ENCODE results near the gene ZNF490.
"Not testable (repeated sequence)": the region's sequence is repeated elsewhere in the genome, so short reads cannot be mapped to it uniquely, and the experiment has no call there.

The ZNF490 gene

GRCh38 chr19:12610540-12611360 lies at the start of gene ZNF490, which contains the start of gene ZNF791:
TSS of gene ZNF490 (minus strand) at chr19:12610813. CDS start at chr19:12610680, 133 bp downstream.
TSS of gene ZNF791 (plus strand) at chr19:12610920. CDS start at chr19:12611080, 160 bp downstream.
- DNase-seq = peak; percentile 93

DNA sequence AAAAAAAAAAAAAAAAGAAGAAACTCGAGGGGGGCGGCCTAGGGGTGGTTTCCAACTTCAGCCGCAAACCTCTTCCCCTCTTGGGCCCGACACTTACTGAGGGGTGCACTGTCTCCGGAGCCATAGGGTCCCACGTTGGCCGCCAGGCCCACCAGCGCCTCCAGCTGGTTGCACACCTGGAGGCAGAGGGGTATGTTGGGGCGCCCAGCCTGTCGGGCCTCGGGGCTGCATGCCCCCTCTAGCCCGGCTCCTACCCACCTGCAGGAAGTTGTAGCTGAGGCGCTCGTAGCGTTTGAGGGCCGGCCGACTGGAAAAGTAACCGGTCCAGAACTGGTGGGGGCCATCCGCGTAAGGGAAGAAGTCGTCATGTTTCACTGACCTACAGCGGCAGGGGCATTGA lies 47.4 kb upstream of the ZNF490 start:
- DNase-seq = no peak

GRCh38 chr19:12656899-12657571 lies 46.4 kb upstream of the ZNF490 start:
- DNase-seq = no peak

GRCh38 chr19:12655546-12655945 lies 44.9 kb upstream of the ZNF490 start:
- DNase-seq = no peak

- no peak for DNase-seq
Observed at GRCh38 chr19:12652219-12652618, 41.6 kb upstream of the ZNF490 start.

DNA sequence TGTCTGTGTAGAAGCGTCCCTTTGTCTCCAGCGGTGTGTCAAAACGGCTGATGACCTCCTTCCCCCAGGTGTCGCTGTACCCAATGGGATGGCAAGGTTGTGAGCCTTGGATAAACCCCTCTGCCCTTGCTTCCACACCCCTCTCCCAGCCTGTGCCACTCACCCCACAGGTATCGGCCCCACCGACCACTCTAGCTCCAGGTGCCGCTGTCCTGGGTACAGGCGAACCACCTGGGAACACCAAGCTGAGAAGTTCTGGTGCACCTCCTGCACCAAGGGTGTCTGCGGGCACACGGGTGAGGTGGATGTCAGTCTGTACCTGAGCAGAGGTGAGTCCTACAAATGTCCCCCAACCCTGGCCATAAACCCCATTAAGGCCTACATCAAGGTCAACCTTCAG lies 39.3 kb upstream of the ZNF490 start:
- DNase-seq = no peak

DNA sequence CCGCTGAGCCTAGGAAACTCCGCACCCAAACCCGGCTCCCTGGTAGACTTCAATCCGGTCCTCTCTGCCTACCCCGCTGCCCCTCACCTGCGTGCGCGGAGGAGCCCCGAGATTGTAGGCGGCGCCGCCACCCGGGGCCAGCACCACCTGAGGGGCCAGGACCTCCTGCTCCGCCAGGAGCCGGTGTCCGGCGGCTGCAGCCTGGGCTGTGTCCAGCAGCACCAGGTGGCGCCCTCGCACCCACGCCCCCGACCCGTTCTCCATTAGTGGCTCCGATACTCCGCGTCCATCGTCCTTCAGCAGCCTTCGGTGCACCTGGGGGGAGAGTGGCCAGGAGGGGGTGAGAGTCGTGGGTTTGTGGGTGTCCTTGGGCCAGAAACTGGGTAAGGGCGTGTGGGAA lies 37.5 kb upstream of the ZNF490 start:
- DNase-seq = no peak

DNA sequence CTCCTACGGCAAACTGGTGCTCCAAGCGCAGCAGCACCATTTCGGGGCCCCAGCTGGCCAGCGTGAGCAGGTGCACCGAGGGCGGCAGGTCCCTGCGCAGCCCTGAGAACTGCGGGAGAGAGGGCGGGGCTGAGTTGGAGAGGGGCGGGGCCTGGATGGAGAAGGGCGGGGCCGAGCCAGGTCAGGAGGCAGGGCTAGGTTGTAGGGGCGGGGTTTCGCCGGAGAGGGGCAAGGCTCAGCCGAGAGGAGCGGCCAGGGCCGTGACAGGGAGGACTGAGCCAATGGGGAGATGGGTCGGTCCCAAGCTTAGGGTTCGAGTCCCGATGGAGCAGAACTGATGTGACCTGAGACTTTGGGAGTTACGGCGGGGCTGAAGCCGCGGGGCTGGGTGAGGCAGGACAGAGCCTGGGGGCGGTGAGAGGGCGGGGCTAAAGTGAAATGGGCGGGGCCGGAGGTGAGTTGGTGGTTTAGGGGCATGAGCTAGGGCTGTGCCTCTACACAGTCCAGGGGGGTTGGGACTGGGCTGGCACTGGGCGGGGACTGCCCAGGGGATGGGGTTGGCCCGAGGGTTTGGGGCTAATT lies 37.0 kb upstream of the ZNF490 start:
- DNase-seq = peak; percentile 31

- no peak for DNase-seq
Observed at GRCh38 chr19:12647047-12647446, 36.4 kb upstream of the ZNF490 start.

GRCh38 chr19:12646551-12646950 lies 35.9 kb upstream of the ZNF490 start:
- DNase-seq = no peak

DNA sequence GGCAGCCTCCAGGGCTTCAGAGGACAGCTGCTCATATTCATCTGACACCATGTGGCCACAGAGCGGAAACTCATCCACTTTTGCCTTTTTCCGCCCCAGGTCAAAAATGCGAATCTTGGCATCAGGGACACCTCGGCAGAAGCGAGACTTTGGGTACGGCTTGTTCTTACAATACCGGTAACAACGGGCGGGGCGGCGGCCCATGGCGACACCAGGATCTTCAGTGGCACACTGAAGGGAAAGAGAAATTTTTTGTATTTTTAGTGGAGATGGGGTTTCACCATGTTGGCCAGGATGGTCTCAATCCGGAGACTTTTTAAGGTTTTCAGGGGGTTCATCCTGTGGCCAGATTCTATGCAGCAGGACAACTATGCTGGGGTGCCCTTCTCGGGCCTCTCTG lies 33.1 kb upstream of the ZNF490 start:
- not testable (repeated sequence) for DNase-seq

DNA sequence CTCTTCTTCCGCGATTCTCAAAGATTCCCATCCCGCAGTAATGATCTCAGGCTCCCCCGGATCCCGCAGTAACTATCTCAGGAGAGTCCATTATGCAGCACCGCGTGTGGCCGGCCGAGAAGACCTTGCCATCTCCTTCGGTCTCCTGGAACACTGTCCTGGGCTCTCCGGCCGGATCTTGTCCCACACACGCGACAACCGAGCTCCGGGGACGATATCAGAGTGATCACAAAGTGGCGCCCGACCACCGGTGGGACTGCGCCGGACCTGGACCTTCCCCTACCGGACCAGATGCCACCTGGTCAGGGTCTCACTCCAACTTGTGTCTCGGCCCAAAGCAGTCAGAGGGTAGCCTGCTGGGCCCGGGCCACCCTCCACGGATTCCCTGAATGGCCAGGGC lies 31.9 kb upstream of the ZNF490 start:
- no peak for DNase-seq

GRCh38 chr19:12641456-12641855 lies 30.8 kb upstream of the ZNF490 start:
- DNase-seq = no peak

DNA sequence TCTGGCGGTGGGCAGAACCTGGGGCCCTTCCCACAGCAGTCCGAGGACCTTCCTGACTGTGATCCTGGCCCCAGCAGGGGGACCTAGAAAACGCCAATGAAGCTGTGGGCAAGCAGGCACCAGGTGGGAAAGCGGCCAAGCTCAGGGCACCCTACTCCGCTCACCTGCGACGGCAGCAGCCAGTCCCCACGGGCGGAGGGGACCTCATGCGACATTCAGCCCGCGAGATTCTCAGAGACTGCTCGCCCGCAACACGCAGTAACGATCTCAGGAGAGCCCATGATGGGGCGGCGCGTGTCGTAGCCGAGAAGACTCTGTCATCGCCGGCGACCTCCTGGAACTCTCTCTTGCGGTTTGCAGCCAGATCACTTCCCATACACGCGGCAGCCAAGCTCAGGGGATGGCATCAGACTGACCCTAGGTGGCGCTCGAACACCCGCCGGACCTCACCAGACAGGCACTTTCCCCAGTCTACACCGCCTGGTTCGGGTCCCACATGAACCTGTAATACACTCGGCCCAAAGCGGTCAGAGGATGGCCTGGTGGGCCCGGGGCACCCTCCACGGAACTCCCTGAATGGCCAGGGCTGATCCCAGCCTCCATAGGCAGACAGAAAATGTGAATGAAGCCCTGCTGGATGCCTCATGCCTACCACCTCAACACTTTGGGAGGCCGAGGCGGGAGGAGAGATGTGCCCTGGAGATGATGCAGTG lies 29.4 kb upstream of the ZNF490 start:
- peak; percentile 4 for DNase-seq

GRCh38 chr19:12638611-12639182 lies 28.1 kb upstream of the ZNF490 start:
- DNase-seq = no peak

GRCh38 chr19:12636631-12637030 lies 26.0 kb upstream of the ZNF490 start:
- no peak for DNase-seq

- no peak for DNase-seq
Observed at GRCh38 chr19:12629215-12629614, 18.6 kb upstream of the ZNF490 start.

- DNase-seq = peak; percentile 3
Observed at GRCh38 chr19:12628040-12629022, 17.7 kb upstream of the ZNF490 start.

DNA sequence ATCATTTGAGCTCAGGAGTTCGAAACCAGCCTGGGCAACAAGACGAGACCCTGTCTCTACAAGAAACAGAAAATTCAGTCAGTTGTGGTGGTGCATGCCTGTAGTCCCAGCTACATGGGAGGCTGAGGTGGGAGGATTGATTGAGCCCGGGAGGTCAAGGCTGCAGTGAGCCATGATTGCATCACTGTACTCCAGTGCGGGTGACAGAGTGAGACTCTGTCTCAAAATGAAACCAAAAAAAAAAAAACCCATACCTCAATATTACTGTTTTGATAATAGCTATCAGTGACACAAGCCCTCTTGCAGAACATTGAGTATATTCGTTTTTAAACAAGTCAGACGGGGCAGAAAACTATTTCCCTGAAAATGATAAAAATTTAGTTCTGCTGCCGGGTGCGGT lies 16.3 kb upstream of the ZNF490 start:
- DNase-seq = no peak

GRCh38 chr19:12623361-12624031 lies 12.9 kb upstream of the ZNF490 start:
- DNase-seq = no peak

Measured in DMS153 (cell line).